ENCODE measurements around the gene NDUFS6. TPM values are rescaled to one million over a fixed set of nuclear protein-coding genes. Genes with fewer than 3 reads are reported as not detected.

NDUFS6 gene
- total RNA-seq, 4 donors from 2014 or later = 36.1 to 72.7 (median 57.3) TPM

DNA sequence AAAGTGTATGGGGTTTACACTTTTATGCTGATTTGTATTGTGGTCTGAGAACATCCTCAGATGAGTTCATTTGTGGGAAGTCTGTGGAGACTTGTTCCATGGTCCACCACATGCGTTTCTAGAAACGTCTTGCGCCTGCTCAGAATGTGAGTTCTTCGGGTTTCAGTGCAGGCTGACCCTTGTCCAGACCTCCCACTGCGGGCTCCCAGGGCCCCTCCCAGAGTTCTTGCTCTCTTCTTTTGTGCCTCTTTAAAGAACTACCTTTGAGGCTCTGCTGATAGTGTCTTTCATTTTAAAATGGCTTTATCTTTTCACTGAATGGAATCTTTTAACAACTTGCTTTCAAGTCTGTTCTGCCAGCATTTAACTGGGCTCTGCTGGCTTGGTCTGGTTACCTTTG is 17.6 kb downstream of the NDUFS6 start:
- intact Hi-C loops (cut with DNase I) = no loop called here
- H3K9me3 ChIP-seq = no peaks in the 10 kb centered on the region
- H3K4me1 ChIP-seq = no peaks in the 10 kb centered on the region
- WGBS, 2 donors = 86 to 87% methylated on average over 5 of the region's 5 CpGs
- no peak overlapping the region for H3K4me3 ChIP-seq
- no peak for DNase-seq
- TF ChIP-seq, protein P1, sequence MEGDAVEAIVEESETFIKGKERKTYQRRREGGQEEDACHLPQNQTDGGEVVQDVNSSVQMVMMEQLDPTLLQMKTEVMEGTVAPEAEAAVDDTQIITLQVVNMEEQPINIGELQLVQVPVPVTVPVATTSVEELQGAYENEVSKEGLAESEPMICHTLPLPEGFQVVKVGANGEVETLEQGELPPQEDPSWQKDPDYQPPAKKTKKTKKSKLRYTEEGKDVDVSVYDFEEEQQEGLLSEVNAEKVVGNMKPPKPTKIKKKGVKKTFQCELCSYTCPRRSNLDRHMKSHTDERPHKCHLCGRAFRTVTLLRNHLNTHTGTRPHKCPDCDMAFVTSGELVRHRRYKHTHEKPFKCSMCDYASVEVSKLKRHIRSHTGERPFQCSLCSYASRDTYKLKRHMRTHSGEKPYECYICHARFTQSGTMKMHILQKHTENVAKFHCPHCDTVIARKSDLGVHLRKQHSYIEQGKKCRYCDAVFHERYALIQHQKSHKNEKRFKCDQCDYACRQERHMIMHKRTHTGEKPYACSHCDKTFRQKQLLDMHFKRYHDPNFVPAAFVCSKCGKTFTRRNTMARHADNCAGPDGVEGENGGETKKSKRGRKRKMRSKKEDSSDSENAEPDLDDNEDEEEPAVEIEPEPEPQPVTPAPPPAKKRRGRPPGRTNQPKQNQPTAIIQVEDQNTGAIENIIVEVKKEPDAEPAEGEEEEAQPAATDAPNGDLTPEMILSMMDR (IDR thresholded peaks at IDR 0.05) = no peak
- no peak for TF ChIP-seq POLR2A (IDR thresholded peaks at IDR 0.05)
- peaks cover 31 to 100% (median 47%) of the 10 kb centered on the region in 3 donors for H3K36me3 ChIP-seq
- H3K27me3 ChIP-seq = no peaks in the 10 kb centered on the region
- no peak overlapping the region for H3K27ac ChIP-seq

DNA sequence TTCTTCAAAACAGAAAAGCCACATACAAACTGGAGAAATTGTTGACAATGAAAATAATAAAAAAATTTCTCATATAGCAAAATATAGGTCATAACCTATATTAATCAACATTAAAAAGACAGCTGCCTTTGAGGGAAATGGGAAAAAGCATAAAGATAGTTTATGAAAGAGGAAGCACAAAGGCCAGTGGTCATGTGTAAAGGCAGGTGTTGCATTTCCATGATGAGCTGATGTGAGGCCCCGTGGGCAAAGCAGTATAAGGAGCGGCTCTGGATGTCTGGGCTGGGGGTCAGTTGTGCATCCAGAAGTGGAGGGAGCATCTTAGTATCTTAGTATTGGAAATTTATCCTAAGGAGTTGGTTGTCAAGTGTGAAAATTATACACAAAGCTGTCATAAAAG is 18.3 kb downstream of the NDUFS6 start:
- Histone ChIP-seq H3K9me3 (no peaks in the 10 kb centered on the region), H3K27me3 (no peaks in the 10 kb centered on the region), H3K36me3 (peaks cover 28 to 100% (median 42%) of the 10 kb centered on the region in 3 donors), H3K27ac (no peak overlapping the region), H3K4me1 (no peaks in the 10 kb centered on the region), H3K4me3 (no peak overlapping the region)
- DNase-seq = no peak
- intact Hi-C loops (cut with DNase I) = no loop called here
- 72 to 94% methylated on average over 2 of the region's 2 CpGs for WGBS, 2 donors
- TF ChIP-seq POLR2A (IDR thresholded peaks at IDR 0.05) = no peak
- TF ChIP-seq, protein P1 (IDR thresholded peaks at IDR 0.05) = no peak

DNA sequence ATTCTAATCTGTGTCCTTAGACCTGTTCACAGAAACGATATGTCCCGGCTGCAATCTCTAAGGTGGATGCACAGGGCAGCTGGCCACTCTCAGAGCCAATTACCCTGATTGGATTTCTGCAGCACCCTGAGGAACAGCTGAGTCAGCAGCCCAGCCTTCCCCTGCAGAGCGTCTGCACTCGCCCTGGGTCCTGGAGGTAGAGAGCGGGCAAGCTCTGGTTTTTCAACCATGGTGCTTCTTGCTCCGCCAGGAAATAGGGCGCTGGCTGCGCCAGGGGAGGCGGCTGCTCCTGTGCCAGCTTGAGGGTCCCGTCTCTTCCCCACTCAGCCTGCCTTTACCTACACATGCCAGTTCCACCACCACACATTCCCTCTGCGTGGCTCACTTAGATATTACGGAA is 19.2 kb downstream of the NDUFS6 start:
- no peak for DNase-seq
- peaks cover 19 to 100% (median 33%) of the 10 kb centered on the region in 3 donors for H3K36me3 ChIP-seq
- intact Hi-C loops (cut with DNase I) = no loop called here
- 82 to 90% methylated on average over 6 to 9 of the region's 12 CpGs for WGBS, 2 donors
- no peaks in the 10 kb centered on the region for H3K27me3 ChIP-seq
- H3K4me1 ChIP-seq = no peaks in the 10 kb centered on the region
- TF ChIP-seq, protein P1 (IDR thresholded peaks at IDR 0.05) = no peak
- no peak for TF ChIP-seq POLR2A (IDR thresholded peaks at IDR 0.05)
- no peak overlapping the region for H3K4me3 ChIP-seq
- no peaks in the 10 kb centered on the region for H3K9me3 ChIP-seq
- H3K27ac ChIP-seq = no peak overlapping the region

DNA sequence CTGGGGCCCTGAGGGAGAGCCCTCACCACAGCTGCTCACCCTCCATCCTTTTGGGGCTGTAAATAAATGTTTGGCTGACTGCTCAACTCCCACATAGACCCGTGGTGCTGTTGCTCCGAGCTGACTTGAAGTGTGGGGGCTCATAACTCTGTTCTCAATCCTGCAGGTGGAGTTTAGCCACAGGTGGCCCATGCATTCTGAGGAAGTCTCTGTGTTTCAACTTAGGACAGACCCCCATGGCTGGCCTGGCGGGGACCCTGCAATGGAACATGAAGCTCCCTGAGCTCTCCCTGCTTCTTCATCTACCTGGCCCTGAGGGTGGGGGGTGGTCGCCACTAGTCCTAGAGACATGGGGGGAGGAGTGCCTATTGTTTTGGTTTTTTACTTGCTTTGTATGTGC is 19.7 kb downstream of the NDUFS6 start:
- Histone ChIP-seq H3K4me3 (no peak overlapping the region), H3K36me3 (peaks cover 15 to 99% (median 28%) of the 10 kb centered on the region in 3 donors), H3K27me3 (no peaks in the 10 kb centered on the region), H3K27ac (no peak overlapping the region), H3K9me3 (no peaks in the 10 kb centered on the region), H3K4me1 (no peaks in the 10 kb centered on the region)
- WGBS, 2 donors = 91 to 100% methylated on average over 2 to 4 of the region's 4 CpGs
- TF ChIP-seq, protein P1 (IDR thresholded peaks at IDR 0.05) = no peak
- no peak for TF ChIP-seq POLR2A (IDR thresholded peaks at IDR 0.05)
- intact Hi-C loops (cut with DNase I) = no loop called here
- DNase-seq = no peak

DNA sequence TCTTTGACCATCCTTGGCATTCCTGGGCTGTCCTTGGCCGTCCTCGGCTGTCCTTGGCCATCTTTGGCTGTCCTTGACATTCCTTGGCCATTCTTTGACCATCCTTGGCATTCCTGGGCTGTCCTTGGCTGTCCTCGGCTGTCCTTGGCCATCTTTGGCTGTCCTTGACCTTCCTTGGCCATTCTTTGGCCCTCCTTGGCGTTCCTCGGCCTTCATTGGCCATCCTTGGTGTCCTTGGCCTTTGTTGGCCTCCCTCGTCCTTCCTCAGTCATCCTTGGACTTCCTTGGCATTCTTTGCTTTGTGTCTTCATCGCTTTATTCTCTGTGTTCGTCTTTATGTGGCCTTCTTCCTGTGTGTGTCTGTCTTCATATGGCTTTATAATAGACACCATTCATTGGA is 20.7 kb downstream of the NDUFS6 start:
- H3K27ac ChIP-seq = no peak overlapping the region
- no peak overlapping the region for H3K4me3 ChIP-seq
- 90 to 96% methylated on average over 8 of the region's 8 CpGs for WGBS, 2 donors
- TF ChIP-seq POLR2A (IDR thresholded peaks at IDR 0.05) = no peak
- TF ChIP-seq, protein P1 (IDR thresholded peaks at IDR 0.05) = no peak
- peaks cover 10 to 97% (median 25%) of the 10 kb centered on the region in 3 donors for H3K36me3 ChIP-seq
- intact Hi-C loops (cut with DNase I) = no loop called here
- H3K4me1 ChIP-seq = no peaks in the 10 kb centered on the region
- no peaks in the 10 kb centered on the region for H3K9me3 ChIP-seq
- no peaks in the 10 kb centered on the region for H3K27me3 ChIP-seq
- no peak for DNase-seq
